Stimulated activated CD4-positive, alpha-beta T cell treated with anti-CD3 and anti-CD28 coated beads, Interleukin-1b, Interleukin-23, amount 100 ng/mL, for 24 hours (primary cell): ENCODE results near the gene NAPA.
A peak's percentile ranks its signal among the peaks of the same experiment; 100 is the strongest.

Experiments
- DNase-seq, 4 experiments: peaks; one replicate each; pipeline ENCODE4 v3.0.0-alpha.2; 2020; ENCODE audit warnings: low read depth in 4 of 4, low spot score in 1 of 4

NAPA gene

DNA sequence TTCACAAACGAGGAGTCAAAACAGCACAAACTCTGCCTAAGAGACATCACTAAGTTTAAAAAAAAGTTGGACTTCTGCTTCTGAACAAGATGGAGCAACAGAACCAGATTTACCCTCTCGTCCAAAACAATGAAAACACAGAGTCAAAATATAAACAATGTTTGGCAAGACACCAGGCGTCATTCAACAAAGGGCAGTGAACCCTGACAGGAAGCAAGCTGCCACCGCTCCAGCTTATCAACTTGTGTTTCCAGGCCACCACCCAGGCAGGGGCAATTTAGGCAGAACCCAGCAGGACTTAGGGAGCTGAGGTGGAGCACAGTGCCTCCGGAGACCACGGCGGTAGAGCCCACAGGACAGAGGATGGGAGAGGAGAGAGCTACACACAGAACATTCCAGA lies 8.6 kb upstream of the NAPA start:
- DNase-seq = no peak

DNA sequence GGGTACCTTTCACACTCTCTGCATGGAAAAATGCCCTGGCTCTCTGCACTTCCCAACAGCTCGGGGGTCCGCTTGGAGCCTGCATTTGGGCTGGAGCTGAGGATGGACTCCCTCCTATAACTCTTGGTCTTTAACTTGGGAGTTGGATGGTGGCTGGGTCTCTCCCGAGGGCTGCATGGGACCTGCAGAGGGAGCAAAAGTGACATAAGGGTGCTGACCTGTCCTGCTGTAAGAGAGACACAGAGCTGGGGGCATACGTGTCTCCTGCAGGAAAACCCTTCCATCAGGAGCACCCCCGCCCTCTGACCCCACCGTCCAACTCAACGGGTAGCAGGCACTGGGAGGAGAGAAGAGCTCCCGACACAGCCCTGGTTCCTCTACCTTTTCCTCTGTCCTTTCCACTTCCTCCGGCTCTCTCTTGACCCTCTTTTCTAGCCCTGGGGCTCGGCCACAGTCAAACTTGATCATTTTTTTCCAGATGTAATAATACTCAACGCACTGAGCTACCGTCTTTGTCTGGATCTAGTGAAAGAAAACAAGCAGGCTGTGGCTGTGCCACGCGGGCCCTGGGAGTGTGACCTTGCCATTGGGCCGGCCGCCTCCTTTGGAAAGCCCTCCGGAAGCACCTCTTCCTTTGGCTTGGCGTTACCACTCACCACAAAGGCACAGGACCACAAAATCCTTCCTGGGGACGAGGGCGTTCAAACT lies 6.8 kb upstream of the NAPA start:
- DNase-seq = no peak

DNA sequence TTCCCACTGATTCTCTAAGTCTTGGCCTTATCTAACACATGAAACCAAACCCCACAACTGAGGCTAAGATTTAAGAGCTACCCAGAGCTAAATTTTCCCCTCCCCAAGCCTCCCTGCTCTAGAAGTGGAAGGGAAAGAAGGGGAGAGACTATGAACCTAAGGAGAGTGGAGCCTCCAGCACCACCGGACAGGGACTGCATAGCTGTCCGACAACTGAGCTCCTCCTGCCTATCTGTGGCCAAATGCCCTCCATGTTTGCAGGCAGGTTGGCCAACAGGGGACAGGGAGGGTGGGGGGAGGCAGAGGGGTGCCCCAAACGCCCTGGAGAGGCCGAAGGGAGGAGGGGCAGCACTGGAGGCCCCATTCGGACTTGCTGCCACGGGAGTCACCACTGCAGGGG lies 6.0 kb upstream of the NAPA start:
- no peak for DNase-seq

DNA sequence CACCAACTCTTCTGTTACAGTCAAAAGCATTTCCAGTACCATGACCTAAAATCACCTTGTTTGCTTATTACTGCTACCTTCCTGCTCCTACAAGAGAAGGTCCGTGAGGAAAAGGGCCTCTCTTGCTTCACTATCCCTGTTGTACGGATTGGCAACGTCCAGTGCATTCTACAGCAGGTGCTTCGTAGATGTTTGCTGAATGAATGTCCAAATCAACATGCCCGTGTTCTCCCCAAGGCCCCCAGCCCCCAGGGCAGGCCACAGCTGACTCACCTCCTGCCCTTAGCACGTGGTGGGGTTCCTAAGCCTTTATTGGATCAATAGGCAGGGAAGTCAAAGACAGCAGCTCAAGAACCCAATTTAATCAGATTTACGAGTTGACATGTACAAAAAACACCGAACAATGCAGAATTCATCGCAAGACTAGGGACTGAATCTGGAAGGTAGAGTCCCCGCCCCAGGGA lies 5.5 kb upstream of the NAPA start:
- DNase-seq = no peak

DNA sequence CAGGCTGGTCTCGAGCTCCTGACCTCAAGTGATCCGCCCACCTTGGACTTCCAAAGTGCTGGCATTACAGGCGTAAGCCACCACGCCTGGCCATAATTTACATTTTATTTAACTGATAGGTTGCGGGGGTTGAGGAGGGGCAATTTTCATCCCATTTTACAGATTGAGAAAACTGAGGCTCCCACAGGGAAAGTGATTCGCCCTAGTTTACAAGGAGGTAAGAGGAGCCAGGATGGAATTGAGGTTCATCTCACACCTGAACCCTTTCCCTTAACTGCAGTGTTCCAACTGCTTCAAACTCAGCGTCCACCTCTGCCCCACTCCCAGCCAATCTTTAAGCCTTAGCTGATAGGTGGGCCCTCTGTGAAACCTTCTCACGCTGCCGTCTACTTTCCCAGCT lies 4.0 kb upstream of the NAPA start:
- no peak for DNase-seq

DNA sequence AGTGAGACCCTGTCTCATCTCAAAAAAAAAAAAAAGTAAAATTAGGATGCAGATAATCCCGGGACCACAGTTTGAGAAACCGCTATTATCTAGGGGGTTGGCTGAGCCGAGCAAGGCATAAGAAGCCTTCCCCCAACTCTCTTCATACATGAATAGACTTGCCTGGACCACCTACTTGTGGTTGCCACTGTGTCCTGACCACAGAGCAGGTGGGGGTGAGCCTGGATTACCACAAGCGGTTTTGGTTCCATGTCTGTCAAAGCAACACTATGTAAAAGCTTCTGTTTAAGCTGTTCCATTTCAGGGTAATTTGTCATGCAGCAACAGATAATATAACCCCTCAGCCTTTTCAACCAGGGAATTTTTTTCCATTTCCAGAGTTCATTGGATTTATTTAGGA lies 3.3 kb upstream of the NAPA start:
- DNase-seq = peak in 1 of 4 experiments; percentile 20

DNA sequence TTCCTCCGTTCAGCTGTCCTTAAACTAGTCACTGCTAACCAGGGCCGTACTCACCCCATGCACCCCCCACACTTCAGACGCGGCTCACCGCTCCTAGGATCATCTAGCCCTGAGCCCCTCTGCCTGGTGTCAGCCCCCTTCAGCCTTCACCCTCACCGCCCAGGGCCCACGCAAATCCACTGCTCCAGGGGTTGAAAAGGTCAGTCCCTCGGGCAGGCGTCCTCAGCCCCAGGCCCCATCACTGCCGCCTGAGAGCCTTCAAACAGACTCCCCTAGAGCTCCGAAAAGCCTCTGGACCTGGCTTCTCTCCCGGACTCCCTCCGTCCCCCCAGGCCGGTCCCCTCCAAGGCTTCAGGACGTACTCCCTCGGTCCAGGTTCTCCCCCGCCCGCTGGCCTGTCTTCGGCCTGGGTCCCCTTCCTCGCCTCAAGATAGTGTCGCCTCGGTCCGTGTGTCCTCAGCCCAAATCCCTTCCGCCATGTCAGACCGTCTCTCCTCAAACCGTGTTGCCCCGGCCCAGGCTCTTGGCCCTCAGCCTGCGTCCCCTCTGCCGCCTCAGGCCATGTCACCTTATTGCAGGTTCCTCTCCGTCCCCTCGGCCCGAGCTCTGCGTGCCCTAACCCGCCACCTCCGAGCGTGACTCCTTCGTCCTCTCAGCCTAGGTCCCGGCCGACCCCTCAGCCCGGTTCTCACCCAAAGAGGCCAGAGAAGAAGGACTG lies 553 bp downstream of the NAPA start:
- peak in 1 of 4 experiments; percentile 13 for DNase-seq

DNA sequence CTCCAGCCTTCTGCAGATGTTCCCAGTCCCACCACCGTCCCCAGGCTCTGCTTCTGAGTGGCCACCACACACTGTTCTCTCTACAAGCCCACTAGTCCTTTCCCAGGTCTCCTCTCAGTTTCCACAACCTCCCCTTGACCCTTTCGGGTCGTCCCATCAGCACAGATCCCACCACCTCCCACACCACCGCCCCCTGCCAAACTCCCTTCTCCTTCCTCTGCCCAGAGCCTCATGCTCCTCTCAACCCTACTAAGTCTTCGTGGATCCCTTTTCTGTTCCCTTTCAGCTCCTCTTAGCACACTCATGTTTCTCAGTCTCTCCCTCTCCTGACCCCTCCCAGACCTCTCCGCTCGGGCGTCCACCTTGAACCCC lies 1.9 kb downstream of the NAPA start:
- no peak for DNase-seq

DNA sequence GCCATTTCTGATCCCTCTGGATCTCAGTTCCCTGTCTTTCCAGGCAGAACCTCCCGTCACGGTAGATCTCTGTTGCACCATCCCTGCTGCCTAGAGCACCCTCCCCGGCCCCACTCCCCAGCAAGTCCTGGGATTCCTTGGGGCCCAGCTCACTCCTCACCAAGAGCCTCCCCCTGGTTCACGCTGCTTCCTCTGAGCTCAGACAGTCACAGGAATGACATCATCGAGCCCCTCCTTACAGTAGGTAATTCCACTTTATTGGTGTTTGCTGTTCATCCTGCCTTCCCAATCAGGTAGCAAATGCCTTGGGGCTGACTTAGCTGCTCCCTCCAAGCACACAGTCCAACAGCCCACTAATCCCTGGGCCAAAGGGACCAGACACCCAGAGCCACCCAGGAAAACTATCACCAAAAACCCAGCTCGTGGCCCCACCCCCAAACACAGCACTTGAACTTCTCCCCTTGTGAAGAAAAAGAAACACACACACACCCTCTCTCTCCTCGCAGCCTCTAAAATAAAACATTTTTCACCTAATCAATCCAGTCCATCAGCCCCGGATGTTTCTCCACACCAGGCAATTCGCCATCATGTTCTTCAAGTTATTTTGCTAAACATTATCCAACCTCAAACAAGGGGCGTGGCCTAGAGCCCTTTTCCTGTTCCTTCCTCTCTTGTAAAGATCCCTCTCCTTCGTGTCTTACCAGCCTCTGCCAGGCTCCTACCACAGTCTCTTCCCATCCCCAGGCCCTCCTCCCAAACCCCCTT lies 2.5 kb downstream of the NAPA start:
- DNase-seq = no peak

DNA sequence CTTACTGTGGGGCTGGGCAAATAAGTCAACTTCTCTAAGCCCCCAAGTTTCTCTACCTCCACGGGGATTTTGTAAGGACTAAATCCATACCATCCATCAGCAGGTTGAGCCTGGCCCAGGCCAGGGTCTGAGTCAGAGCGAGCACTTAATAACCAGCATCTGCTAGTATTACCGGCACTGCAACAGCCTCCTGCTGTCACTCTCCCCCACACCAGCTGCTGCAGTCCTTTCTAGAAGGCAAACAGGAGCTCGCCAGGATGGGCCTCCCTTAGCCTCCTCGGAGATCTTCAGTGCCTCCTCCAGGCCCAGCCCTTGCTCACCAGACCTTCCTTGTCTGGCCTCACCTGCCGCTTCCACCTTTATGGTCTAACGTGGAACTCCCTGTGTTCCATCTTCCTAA lies 3.2 kb downstream of the NAPA start:
- DNase-seq = no peak

DNA sequence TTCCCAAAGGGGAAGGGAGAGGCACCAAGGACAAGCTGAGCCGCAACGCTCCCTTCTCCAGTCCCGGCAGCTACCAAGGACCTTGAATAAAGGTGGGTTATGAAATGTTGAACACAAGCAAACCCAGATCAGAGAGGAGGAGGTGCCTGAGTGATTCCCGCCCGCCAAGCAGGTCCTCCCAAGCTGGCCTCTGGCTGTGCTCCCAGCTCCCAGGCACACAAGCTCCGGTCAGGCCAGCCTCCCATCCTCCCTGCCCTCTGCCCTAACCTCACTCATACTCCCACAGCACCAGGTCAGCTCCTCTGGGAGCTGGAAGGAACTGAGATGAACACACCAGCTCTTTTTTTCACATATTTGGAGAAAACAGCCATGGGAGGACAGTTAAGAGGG lies 3.7 kb downstream of the NAPA start:
- DNase-seq = no peak

DNA sequence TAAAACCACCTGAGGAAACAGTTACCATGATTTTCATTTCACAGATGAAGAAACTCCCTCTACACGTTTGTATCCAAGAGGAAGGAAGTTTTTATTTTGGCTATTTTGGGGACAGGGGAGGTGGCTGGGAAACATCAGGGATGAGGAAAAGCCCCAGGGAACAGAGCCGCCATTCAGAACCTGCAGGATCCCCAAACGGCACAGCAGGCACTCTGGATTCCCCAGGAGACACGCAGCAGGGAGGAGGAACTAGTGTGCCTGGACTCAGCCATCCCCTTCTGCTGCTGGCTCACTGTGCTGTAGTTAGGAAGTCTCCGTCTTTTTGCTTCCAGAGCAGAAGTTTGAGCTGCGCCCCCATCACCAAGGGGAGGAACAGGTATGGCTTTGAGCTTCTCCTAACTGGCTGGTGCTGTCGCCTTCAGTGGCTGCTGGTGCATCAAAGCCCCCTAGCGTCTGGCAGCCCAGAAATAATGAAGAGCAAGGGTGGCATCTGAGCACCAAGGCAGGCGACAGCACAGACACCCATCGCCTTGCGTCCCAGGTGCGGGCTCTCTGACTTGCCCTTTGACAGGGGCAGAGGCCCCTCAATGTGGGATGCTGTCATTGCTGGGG lies 4.2 kb downstream of the NAPA start:
- DNase-seq = no peak

DNA sequence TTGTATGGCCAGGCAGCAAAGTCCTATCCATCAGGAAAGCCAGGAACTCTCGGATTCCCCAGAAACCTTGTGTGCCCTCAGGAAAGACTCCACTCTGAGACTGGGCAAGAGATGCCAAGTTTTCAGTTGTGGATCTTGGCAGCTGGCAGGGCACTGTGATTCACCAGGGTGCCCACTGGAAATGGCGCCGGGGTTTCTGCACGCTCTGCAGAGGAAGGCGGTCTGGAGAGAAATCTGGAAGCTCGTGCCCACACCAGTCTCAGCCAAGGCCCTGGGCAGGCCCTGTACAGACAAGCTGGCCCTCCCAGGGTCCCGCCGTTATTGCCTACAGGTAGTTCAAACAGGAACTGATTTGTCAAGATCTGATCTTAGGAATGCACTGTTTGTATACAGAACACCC lies 4.9 kb downstream of the NAPA start:
- no peak for DNase-seq

DNA sequence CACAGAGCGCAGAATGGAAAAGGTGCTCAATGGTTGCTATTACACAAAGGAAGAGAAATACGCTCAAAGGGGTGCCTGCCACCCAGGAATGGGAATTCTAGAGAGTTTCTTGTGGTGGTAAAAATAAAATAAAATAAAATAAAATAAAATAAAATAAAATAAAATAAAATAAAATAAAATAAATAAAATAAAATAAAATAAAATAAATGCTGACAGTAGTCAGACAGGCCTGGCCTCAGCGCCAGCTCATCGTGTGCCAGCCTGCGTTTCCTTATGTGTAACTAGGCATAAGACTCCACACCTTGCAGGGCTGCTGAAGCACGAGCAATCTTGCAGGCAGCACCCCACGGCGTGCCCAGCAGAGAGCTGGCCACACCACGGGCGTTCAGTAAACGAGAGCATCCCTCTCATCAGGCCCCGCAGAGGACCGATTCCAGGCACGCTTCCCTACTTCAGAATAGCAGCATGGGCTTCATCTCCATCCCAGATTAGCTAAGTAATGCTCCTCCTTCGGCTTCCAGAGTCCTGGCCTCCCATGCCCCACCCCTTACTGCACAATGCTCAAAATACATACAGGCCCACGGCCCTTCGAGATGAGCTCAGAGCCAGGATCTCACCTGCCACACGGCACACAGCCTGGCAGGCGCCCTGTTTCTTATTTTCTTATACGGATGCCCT lies 5.6 kb downstream of the NAPA start:
- no peak for DNase-seq

DNA sequence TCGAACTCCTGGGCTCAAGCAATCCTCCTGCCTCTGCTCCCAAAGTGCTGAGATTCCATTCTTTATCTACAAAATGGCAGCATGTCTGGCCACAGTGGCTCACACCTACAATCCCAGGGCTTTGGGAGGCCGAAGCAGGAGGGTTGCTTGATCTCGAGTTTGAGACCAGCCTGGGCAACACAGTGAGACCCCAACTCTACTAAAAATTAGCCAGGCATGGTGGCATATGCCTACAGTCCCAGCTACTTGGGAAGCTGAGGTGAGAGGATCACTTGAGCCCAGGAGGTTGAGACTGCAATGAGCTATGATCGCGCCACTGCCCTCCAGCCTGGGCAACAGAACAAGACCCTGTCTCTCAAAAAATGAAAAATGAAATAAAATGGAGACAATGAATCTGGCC lies 6.1 kb downstream of the NAPA start:
- no peak for DNase-seq

DNA sequence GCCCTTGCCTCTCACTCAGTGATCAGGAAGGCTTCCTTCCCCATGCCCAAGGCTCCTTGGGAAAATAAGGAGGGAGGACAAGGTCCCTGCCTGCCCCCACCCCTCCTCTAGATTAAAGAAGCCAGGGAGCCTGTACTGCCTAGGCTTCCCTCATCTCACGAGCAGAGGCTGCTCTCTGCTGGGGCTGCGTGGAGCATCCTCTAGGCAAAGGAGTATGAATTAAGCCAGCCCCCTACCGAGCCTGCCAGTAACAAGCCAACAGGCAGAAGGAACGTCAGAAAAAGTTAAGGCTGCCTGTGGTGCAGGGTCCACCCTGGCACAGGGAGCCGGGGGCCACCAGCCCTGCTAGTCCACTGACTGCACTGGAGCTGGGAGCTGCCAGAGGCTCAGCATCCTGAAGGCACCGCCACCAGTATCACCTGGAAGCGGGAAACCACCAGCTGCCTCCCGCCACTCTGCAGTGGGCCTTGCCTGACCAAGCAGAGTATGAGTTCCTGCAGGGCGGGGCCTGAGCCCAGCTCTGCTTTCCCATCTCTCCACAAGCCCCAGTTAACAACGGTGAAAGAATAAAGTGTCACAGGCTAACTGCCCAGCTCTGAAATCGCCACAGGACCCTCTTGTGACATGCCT lies 6.8 kb downstream of the NAPA start:
- DNase-seq = no peak

DNA sequence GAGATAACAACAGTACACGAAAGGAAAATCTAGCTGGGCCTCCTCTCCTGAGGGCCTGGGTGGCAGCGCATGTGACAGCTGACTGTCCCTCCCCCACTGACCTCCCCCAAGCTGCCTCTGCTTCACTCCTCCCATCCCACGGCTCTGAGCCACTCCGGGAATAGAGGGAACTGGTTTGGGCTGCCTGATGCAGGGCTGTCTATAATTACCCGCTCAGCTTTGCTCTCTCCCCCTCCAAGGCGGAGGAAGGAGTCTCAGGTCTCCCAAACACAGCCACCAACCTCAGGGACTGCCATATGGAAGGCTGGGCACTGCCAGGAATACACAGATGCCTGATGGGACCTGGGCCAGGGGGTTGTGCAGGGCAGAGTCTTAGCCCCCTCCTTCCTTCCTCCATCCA lies 7.9 kb downstream of the NAPA start:
- no peak for DNase-seq

DNA sequence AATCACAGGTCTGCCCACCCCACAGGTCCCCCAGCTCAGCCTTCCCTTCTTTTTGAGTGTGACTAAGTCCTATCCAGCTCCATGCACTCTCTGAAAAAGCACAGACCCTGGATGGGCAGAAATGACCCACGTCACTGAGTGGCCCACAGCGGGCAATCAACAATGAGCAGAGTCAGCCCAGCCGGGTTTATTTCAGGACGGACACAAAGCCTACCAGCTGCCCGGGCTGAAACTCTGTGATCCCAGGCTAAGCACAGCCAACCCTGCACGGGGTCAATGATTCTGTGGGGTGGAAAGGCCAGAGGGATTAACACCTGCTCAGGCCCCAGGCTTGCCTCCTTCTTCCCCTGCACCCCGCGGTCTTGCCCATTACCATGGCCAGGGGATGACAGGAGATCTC lies 8.4 kb downstream of the NAPA start:
- DNase-seq = no peak

DNA sequence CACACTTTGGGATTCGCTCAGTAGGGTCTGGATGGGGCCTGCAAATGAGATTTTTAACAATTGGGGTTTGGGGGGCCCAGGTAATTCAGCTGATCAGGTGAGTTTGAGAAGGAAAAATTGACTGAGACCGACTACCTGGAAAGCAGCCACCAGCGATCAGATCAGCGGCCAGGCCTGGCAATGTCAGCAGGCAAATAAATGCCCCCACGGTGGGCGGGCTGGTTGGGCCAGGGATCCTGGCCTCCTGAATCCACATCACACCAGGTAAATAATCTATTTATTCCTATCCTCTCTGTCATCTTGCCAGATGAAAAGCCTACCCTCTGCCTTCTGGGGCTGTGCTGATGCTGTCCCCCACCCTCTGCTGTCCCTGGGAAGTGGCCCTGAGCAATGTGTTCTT lies 9.4 kb downstream of the NAPA start:
- no peak for DNase-seq

DNA sequence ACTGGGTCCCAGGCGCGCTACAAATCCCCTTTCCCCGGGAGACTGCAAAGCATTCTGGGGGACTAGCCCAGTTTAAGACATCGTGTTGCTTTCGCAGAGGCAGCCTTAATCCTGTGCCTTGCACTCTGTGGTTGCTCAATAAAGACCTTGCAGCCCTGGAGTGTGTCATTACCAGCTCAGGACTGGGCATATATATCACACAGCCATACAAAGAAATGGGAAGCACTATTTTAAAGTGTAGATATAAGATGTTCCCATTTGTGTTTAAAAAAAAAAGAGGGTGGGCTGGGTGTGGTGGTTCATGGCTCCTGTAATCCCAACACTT lies 11.1 kb downstream of the NAPA start:
- no peak for DNase-seq
